Heart right ventricle (tissue), 16 donors: Measurements from ENCODE around the gene SGSH. TPM values are rescaled to one million over a fixed set of nuclear protein-coding genes. Genes with fewer than 3 reads are reported as not detected.

Experiments used
- ATAC-seq, 8 donors: fragments of 200-7000 bp; cut with Tn5 transposase; one replicate each; pipeline ENCODE4 v1.9.1; 2020; ENCODE audit warnings: mild to moderate bottlenecking in 8 of 8, moderate library complexity in 8 of 8, moderate number of reproducible peaks in 1 of 8
- DNase-seq, 2 donors: peaks; one replicate each; pipeline ENCODE4 v3.0.0-alpha.2; 2020
- H3K27ac ChIP-seq, 10 donors: fragments of 200-600 bp; sonication (generic) in 2 of 10; one replicate each; pipeline versions ENCODE4 v1.5.0 to v1.8.0; 2020 to 2022; ENCODE audit warnings: mild to moderate bottlenecking in 3 of 10
- H3K27me3 ChIP-seq, 7 donors: fragments of 200-600 bp; one replicate each; pipeline ENCODE4 v1.8.0; 2021 to 2022; ENCODE audit warnings: mild to moderate bottlenecking in 2 of 7
- H3K36me3 ChIP-seq, 9 donors: fragments of 200-600 bp; sonication (generic) in 1 of 9; one replicate each; pipeline versions ENCODE4 v1.5.0 to v1.8.0; 2020 to 2022; ENCODE audit warnings: mild to moderate bottlenecking in 2 of 9
- H3K4me1 ChIP-seq, 9 donors: fragments of 200-600 bp; sonication (generic) in 1 of 9; one replicate each; pipeline versions ENCODE4 v1.5.0 to v1.8.0; 2020 to 2022; ENCODE audit warnings: mild to moderate bottlenecking in 4 of 9
- H3K4me3 ChIP-seq, 10 donors: fragments of 200-600 bp; sonication (generic) in 2 of 10; one replicate each; pipeline versions ENCODE4 v1.5.0 to v1.8.0; 2020 to 2022; ENCODE audit warnings: mild to moderate bottlenecking in 7 of 10, moderate library complexity in 2 of 10
- H3K9me3 ChIP-seq, 11 donors: fragments of 200-600 bp in 10 of 11; sonication (generic) in 2 of 11; one replicate each; pipeline versions ENCODE4 v1.5.0 to v1.8.0; 2013 to 2022; ENCODE audit warnings: mild to moderate bottlenecking in 2 of 11, control low read depth in 1 of 11, moderate library complexity in 1 of 11
- WGBS, 2 donors: extraction: QIAGEN DNeasy Blood & Tissue Kit; methylation state at CpG; one replicate each; pipeline ENCODE4 v1.1.7; 2013; ENCODE audit warnings: inconsistent platforms in 1 of 2; 5-methylcytosine and 5-hydroxymethylcytosine counted together
- intact Hi-C, 10 donors: fragments of 100-400 bp; cut with DNase I; formaldehyde crosslinking; loops; one replicate each; pipeline versions ENCODE4 v1.11.1 to v1.14.2; 2022
- polyA plus RNA-seq, 2 donors: library from polyadenylated mRNA; stranded (reverse); fragments of 200-250 nt; gene quantifications; one replicate each; pipeline ENCODE4 v1.2.3, GENCODE V29; 2013
- total RNA-seq, 10 donors: library from RNA; stranded (reverse); fragmentation: NEBNext Ultra II Directional in 3 of 10; extraction: Animal tissue kit (Norgen Biotek cat#: 25700) in 3 of 10; gene quantifications; one replicate each; pipeline versions ENCODE4 v1.2.1 to v1.2.4, GENCODE V29; 2021 to 2023
- TF ChIP-seq, protein P1 (sequence below), 9 donors: fragments of 200-600 bp; sonication (generic) in 2 of 9; IDR thresholded peaks; one replicate each; pipeline versions ENCODE4 v1.5.0 to v1.8.0; 2021 to 2022; ENCODE audit warnings: antibody characterized with exemption in 9 of 9, mild to moderate bottlenecking in 5 of 9, moderate library complexity in 1 of 9
- donor health status: Arrhythmogenic right ventricular cardiomyopathy.
- donor health status: ischemic (EF 13 %, LVEDD 7.1; RV severe dilation, severe dysfunction).
- donor health status: healthy with polysubstance abuse.
- donor health status: DM: no; HTN: yes; CAD: no.
- donor health status: DM: no; HTN: no; CAD: no.
- donor health status: ischemic (EF 25% LVEDD 6.9; RV normal size, moderate dysfunction).
- donor health status: ischemic (EF 25% LVEDD 5.7; RV mildly dilated, moderate dysfunction).
- donor health status: healthy.
- donor health status: DM: yes; HTN: yes; CAD: no.
- donor health status: Ischemic cardiomyopathy.
- donor health status: ischemic (EF 35%, LVEDD 5.7; RV mildly dilated, moderate dysfunction).
- donor health status: nonischemic (EF 11% LVEDD 7.7; RV severe dilation, severe dysfunction).
- donor health status: DM: yes; HTN: yes; CAD: no.
- donor health status: PGD.
- donor health status: ischemic (EF 29% LVEDD 5.4; RV normal size, mild dysfunction).
- donor health status: nonischemic (EF 23%, LVEDD 6.1; RV moderate dilation, normal function).

The SGSH gene
- total and polyA plus RNA-seq, 12 donors: 7.3 to 21.7 (median 14.0) TPM

DNA sequence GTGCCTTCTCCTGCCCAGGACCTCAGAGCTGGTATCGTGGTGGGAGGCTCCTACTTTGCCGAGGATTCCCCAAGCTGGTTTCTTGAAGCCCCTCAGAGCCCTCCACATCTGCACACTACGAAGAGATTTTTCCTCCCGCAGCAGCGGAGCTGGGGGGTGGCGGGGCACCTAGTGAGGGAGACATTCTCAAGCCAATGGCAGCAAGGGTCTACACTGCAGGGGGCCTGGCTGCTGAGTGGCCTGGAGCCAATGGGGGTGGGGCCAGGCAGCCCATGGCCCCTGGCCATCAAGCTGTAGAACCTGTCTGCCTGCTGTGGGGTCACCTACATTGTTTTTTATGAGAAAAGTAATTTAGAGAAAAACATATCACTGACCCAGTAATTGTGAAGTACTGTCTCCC lies 5.1 kb upstream of the SGSH start:
- Histone ChIP-seq H3K27ac (no peak overlapping the region), H3K36me3 (peaks cover 0 to 58% (median 7%) of the 10 kb centered on the region in 9 donors), H3K9me3 (no peaks in the 10 kb centered on the region), H3K4me3 (no peak overlapping the region), H3K4me1 (peaks cover 6 to 13% (median 9%) of the 10 kb centered on the region in 9 donors), H3K27me3 (peaks cover 0 to 8% (median 0%) of the 10 kb centered on the region in 7 donors)
- 91% methylated on average over 6 of the region's 6 CpGs for WGBS, 2 donors
- DNase-seq (no peak), ATAC-seq (no peak)
- TF ChIP-seq, protein P1, sequence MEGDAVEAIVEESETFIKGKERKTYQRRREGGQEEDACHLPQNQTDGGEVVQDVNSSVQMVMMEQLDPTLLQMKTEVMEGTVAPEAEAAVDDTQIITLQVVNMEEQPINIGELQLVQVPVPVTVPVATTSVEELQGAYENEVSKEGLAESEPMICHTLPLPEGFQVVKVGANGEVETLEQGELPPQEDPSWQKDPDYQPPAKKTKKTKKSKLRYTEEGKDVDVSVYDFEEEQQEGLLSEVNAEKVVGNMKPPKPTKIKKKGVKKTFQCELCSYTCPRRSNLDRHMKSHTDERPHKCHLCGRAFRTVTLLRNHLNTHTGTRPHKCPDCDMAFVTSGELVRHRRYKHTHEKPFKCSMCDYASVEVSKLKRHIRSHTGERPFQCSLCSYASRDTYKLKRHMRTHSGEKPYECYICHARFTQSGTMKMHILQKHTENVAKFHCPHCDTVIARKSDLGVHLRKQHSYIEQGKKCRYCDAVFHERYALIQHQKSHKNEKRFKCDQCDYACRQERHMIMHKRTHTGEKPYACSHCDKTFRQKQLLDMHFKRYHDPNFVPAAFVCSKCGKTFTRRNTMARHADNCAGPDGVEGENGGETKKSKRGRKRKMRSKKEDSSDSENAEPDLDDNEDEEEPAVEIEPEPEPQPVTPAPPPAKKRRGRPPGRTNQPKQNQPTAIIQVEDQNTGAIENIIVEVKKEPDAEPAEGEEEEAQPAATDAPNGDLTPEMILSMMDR (IDR thresholded peaks at IDR 0.05): no peak
- intact Hi-C loops: loop anchor here in 1 of 10 donors (10.0 kb wide), 1 partner anchor 60 kb away; no protein-coding TSS in a partner anchor

DNA sequence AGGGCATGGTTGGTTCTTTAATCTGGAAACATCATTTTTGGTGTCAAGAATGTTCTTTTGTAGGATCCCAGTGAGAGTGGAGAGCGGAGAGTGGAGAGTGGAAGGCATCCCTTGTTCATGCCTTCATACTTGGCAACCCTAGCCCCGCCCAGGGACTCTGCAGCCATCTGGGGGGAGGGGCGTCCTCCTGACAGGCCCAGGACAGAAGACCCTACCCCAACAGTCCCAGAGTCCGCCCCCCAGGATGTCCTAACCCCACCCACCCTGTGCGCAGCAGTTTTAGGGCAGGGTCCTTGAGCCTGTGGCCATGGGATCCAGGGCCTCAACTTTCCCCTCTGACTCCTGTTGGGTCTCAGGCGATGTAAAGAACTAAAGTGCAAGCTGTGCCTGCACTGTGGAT lies 4.5 kb upstream of the SGSH start:
- H3K27ac ChIP-seq: no peak overlapping the region
- DNase-seq (no peak), ATAC-seq (no peak)
- intact Hi-C loops: loop anchor here in 2 of 10 donors (5.0 to 10.0 kb wide), 2 partner anchors 38 to 60 kb away; partner anchors contain the start of gene RNF213 (in 1 of the 2)
- TF ChIP-seq, protein P1 (IDR thresholded peaks at IDR 0.05): no peak
- H3K27me3 ChIP-seq: peaks cover 0 to 9% (median 0%) of the 10 kb centered on the region in 7 donors
- H3K4me1 ChIP-seq: peaks cover 6 to 14% (median 11%) of the 10 kb centered on the region in 9 donors
- no peaks in the 10 kb centered on the region for H3K9me3 ChIP-seq
- no peak overlapping the region for H3K4me3 ChIP-seq
- H3K36me3 ChIP-seq: peaks cover 0 to 53% (median 7%) of the 10 kb centered on the region in 9 donors
- 90 to 91% methylated on average over 6 of the region's 6 CpGs for WGBS, 2 donors

DNA sequence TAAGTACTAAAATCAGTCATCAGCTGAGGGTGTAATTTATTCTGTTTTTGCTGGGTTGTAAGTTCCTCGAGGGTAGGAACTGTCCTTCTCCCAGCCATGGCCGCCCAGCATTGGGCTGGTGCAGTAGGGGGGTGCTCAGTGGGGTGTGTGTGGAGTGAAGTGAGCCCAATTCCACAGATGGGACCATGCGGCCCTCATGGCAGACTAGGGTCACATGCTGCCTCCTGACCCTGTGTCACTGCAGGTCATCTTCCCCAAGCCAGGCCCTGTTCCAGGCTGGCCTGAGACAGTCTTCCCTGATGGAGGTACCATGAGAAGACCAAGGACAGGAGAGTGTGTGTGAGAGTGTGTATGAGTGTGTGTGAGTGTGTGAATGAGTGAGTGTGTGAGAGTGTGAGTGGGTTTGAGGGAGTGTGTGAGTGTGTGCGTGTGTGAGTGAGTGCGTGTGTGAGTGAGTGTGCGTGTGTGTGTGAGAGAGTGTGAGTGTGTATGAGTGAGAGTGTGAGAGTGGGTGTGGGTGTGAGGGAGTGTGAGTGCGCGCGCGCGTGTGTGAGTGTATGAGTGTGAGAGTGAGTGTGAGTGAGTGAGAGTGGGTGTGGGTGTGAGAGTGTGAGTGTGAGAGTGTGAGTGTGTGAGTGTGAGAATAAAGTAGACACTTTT lies 3.8 kb upstream of the SGSH start:
- no peak overlapping the region for H3K27ac ChIP-seq
- no peaks in the 10 kb centered on the region for H3K9me3 ChIP-seq
- intact Hi-C loops: loop anchor here in 2 of 10 donors (5.0 to 10.0 kb wide), 2 partner anchors 38 to 61 kb away; partner anchors contain the start of gene RNF213 (in 1 of the 2)
- H3K36me3 ChIP-seq: peaks cover 0 to 46% (median 7%) of the 10 kb centered on the region in 9 donors
- TF ChIP-seq, protein P1 (IDR thresholded peaks at IDR 0.05): no peak
- peaks cover 6 to 21% (median 18%) of the 10 kb centered on the region in 9 donors for H3K4me1 ChIP-seq
- WGBS, 2 donors: 93 to 97% methylated on average over 11 of the region's 11 CpGs
- DNase-seq: no peak
- H3K27me3 ChIP-seq: peaks cover 0 to 9% (median 0%) of the 10 kb centered on the region in 7 donors
- no peak for ATAC-seq
- H3K4me3 ChIP-seq: no peak overlapping the region

DNA sequence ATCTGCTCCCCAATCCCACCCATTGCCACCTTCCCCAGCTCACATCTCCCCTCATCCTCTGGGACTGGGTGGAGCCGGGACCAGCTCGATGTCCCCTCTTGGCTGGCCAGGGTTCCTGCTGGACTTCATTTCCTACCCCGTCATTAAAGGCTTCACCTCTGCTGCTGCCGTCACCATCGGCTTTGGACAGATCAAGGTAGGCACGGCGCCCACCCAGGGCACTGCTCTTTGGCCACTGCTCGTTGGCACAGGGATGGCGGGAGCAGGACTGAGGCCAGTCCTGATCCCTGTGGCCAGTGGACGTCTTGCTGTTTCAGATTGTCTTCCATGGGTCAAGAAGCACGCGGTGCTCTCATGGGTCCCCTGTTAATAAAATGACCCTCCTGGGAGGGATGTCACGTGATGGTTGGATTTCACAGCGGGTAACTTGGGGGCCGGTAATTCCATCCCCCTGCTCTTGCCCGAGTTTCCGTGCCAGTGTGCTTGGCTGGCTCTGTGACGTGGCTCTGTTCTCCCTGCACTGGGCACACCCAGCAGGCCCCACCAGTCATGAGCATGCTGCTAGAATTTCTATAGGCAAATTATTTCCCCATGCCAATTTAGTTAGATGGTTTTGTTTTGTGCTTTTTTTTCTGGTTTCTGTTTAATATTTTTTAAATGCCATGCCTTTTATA lies 3.1 kb upstream of the SGSH start:
- Histone ChIP-seq H3K27ac (no peak overlapping the region), H3K9me3 (no peaks in the 10 kb centered on the region), H3K36me3 (peaks cover 0 to 39% (median under 1%) of the 10 kb centered on the region in 9 donors), H3K4me1 (peaks cover 6 to 28% (median 19%) of the 10 kb centered on the region in 9 donors), H3K27me3 (peaks cover 0 to 9% (median 0%) of the 10 kb centered on the region in 7 donors), H3K4me3 (no peak overlapping the region)
- DNase-seq (no peak), ATAC-seq (no peak)
- TF ChIP-seq, protein P1 (IDR thresholded peaks at IDR 0.05): no peak
- intact Hi-C loops: loop anchor here in 2 of 10 donors (5.0 to 10.0 kb wide), 2 partner anchors 39 to 62 kb away; partner anchors contain the start of gene RNF213 (in 1 of the 2)
- WGBS, 2 donors: 92 to 93% methylated on average over 18 of the region's 18 CpGs
